ENCODE results near the gene PTK6. TPM values are rescaled to one million over a fixed set of nuclear protein-coding genes. Genes with fewer than 3 reads are reported as not detected.

The PTK6 gene
- total RNA-seq, 1 donor from 2014 or later: 0.13 TPM

DNA sequence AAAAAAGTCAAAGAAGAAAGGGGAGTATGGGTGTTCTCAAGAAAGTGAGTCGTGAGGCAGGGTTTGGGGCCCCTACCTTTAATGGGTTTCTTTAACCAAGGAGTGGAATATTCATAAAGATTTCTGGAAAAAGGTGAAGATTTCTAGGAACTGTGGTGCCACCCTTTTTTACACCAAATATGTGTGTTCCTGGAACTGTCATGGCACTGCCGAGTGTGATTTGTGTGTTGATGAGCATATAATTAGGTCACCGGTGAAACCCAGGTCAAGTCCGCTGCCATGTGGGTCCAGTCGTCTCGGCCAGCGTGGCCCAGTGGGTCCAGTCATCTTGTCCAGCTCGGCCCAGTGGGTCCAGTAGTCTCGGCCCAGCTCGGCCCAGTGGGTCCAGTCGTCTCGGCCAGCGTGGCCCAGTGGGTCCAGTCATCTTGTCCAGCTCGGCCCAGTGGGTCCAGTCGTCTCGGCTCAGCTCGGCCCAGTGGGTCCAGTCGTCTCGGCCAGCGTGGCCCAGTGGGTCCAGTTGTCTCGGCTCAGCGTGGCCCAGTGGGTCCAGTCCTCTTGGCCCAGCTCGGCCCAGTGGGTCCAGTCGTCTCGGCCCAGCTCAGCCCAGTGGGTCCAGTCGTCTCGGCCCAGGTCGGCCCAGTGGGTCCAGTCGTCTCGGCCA is 30.0 kb downstream of the PTK6 start:
- peaks cover 43% of the 10 kb centered on the region for H3K27me3 Mint-ChIP-seq (ENCODE audit: unreplicated experiment)
- H3K36me3 Mint-ChIP-seq (ENCODE audit: unreplicated experiment): no peaks in the 10 kb centered on the region
- H3K27ac Mint-ChIP-seq (ENCODE audit: unreplicated experiment): no peak overlapping the region
- no peak for DNase-seq (ENCODE audit: extremely low spot score, unreplicated experiment)
- TF ChIP-seq, protein P1, sequence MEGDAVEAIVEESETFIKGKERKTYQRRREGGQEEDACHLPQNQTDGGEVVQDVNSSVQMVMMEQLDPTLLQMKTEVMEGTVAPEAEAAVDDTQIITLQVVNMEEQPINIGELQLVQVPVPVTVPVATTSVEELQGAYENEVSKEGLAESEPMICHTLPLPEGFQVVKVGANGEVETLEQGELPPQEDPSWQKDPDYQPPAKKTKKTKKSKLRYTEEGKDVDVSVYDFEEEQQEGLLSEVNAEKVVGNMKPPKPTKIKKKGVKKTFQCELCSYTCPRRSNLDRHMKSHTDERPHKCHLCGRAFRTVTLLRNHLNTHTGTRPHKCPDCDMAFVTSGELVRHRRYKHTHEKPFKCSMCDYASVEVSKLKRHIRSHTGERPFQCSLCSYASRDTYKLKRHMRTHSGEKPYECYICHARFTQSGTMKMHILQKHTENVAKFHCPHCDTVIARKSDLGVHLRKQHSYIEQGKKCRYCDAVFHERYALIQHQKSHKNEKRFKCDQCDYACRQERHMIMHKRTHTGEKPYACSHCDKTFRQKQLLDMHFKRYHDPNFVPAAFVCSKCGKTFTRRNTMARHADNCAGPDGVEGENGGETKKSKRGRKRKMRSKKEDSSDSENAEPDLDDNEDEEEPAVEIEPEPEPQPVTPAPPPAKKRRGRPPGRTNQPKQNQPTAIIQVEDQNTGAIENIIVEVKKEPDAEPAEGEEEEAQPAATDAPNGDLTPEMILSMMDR (IDR thresholded peaks at IDR 0.05): no peak
- no peak overlapping the region for H3K4me3 Mint-ChIP-seq (ENCODE audit: unreplicated experiment)
- H3K4me1 Mint-ChIP-seq (ENCODE audit: unreplicated experiment): no peaks in the 10 kb centered on the region
- peaks cover 5% of the 10 kb centered on the region for H3K9me3 Mint-ChIP-seq (ENCODE audit: unreplicated experiment)

DNA sequence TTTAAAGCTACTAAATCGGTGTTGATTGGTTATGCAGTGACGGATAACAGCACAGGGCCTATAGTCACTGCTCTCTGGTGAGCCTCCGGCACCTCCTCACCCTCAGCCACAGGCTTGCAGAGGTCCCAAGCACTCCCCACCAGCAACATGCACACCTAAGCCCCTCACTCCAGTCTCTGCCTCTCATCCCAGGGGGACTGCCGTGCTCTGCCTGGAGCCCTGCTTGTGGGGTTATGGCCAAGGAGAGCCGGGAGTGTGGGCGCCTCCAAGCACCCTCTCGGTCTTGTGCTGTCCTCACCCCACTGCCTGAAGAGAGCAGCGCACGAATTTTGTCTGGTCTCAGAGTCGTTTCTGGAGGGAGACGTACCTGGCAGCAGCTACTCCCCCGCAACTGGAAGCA is 31.5 kb downstream of the PTK6 start:
- Mint-ChIP-seq H3K9me3 (ENCODE audit: unreplicated experiment) (peaks cover 5% of the 10 kb centered on the region), H3K4me3 (ENCODE audit: unreplicated experiment) (no peak overlapping the region), H3K36me3 (ENCODE audit: unreplicated experiment) (no peaks in the 10 kb centered on the region), H3K27me3 (ENCODE audit: unreplicated experiment) (peaks cover 38% of the 10 kb centered on the region), H3K4me1 (ENCODE audit: unreplicated experiment) (no peaks in the 10 kb centered on the region), H3K27ac (ENCODE audit: unreplicated experiment) (no peak overlapping the region)
- no peak for DNase-seq (ENCODE audit: extremely low spot score, unreplicated experiment)
- TF ChIP-seq, protein P1 (IDR thresholded peaks at IDR 0.05): no peak

DNA sequence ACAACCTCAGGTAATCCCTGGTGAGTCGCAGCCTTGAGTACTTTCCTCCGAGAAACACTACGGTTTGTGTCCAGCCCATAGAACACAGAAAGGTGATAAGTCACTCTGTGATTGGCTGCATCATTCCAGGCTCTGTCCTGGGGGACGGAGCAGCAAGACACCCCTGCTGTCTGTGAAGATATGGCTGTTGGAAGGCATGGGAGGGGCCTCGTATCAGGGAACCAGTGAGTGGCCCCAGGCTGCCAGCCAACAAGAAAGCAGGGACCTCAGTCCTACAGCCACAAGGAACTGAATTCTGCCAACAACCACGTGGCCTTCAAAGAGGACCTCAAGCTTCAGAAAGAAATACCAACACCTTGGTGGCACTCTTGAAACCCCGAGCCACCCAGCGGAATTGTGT is 31.9 kb downstream of the PTK6 start:
- Mint-ChIP-seq H3K27me3 (ENCODE audit: unreplicated experiment) (peaks cover 34% of the 10 kb centered on the region), H3K27ac (ENCODE audit: unreplicated experiment) (no peak overlapping the region), H3K9me3 (ENCODE audit: unreplicated experiment) (peaks cover 5% of the 10 kb centered on the region), H3K4me1 (ENCODE audit: unreplicated experiment) (no peaks in the 10 kb centered on the region), H3K36me3 (ENCODE audit: unreplicated experiment) (no peaks in the 10 kb centered on the region), H3K4me3 (ENCODE audit: unreplicated experiment) (no peak overlapping the region)
- no peak for DNase-seq (ENCODE audit: extremely low spot score, unreplicated experiment)
- TF ChIP-seq, protein P1 (IDR thresholded peaks at IDR 0.05): no peak

DNA sequence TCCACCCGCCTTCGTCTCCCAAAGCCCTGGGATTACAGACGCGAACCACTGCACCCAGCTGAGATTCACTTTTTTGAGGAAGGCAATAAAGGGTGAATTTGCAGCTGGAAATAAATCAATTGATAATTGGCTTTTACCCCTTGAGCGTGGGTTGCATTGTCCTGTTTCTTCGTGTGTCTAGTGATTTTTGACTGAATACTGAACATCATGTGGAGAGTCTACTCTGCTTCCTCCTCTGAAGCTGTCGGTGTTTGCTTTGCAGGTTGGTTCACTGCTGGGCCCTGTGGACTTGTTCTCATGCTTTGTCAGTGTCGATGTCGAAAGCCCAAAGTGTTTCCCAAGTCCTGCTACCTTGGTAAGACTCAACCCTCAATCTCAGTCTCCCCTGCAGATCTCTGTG is 32.5 kb downstream of the PTK6 start:
- Mint-ChIP-seq H3K27ac (ENCODE audit: unreplicated experiment) (no peak overlapping the region), H3K9me3 (ENCODE audit: unreplicated experiment) (peaks cover 5% of the 10 kb centered on the region), H3K27me3 (ENCODE audit: unreplicated experiment) (peaks cover 28% of the 10 kb centered on the region), H3K4me3 (ENCODE audit: unreplicated experiment) (no peak overlapping the region), H3K36me3 (ENCODE audit: unreplicated experiment) (no peaks in the 10 kb centered on the region), H3K4me1 (ENCODE audit: unreplicated experiment) (no peaks in the 10 kb centered on the region)
- no peak for DNase-seq (ENCODE audit: extremely low spot score, unreplicated experiment)
- TF ChIP-seq, protein P1 (IDR thresholded peaks at IDR 0.05): no peak

DNA sequence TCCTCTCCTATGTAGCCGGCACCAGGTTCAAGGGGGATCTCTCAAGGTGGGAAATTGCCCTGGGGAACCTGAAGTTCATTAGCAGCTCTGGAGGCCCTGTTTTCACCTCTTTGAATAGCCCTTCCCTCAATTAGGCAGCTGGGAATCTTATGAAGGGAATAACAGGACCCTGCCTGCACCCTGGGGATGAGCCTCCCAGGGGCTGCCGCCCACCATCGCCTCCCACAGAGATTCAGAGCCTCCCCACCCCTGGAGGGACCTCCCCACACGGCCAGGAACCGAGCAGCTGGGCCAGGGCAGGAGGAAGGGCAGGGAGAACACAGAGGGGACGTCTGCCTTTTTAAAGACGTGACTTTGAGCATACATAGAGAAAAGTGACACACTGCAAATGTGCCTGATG is 33.7 kb downstream of the PTK6 start:
- peaks cover 22% of the 10 kb centered on the region for H3K27me3 Mint-ChIP-seq (ENCODE audit: unreplicated experiment)
- no peaks in the 10 kb centered on the region for H3K36me3 Mint-ChIP-seq (ENCODE audit: unreplicated experiment)
- DNase-seq (ENCODE audit: extremely low spot score, unreplicated experiment): no peak
- TF ChIP-seq, protein P1 (IDR thresholded peaks at IDR 0.05): no peak
- no peak overlapping the region for H3K4me3 Mint-ChIP-seq (ENCODE audit: unreplicated experiment)
- peaks cover 5% of the 10 kb centered on the region for H3K9me3 Mint-ChIP-seq (ENCODE audit: unreplicated experiment)
- no peaks in the 10 kb centered on the region for H3K4me1 Mint-ChIP-seq (ENCODE audit: unreplicated experiment)
- H3K27ac Mint-ChIP-seq (ENCODE audit: unreplicated experiment): no peak overlapping the region
